K562 (cell line): ENCODE results near the gene CENPT. TPM values are rescaled to one million over a fixed set of nuclear protein-coding genes. Genes with fewer than 3 reads are reported as not detected.

Source experiments
- ATF3 ChIP-seq, 2 experiments: fragments of 450-650 bp in 1 of 2; sonication (generic) in 1 of 2; formaldehyde crosslinking in 1 of 2; IDR thresholded peaks in 1 of 2; conservative IDR thresholded peaks in 1 of 2; 2 replicates each; pipeline versions ENCODE4 v1.6.1 to v1.8.1; 2016 to 2023; ENCODE audit warnings: mild to moderate bottlenecking in 2 of 2, moderate library complexity in 2 of 2, inconsistent platforms in 1 of 2, missing genetic modification reagents in 1 of 2
- CBFB ChIP-seq: sonication (generic); formaldehyde crosslinking; IDR thresholded peaks from 2 replicates; pipeline ENCODE4 v1.4.0; 2020; ENCODE audit warnings: mild to moderate bottlenecking, missing genetic modification reagents
- CREB1 ChIP-seq, 2 experiments: sonication (generic) in 1 of 2; formaldehyde crosslinking in 1 of 2; IDR thresholded peaks; 2 replicates each; pipeline versions ENCODE4 v1.6.1 to v1.8.0; 2012 to 2022; ENCODE audit warnings: inconsistent platforms in 1 of 2, mild to moderate bottlenecking in 1 of 2, missing genetic modification reagents in 1 of 2, moderate library complexity in 1 of 2
- E2F1 ChIP-seq: sonication (generic); formaldehyde crosslinking; IDR thresholded peaks from 2 replicates; pipeline ENCODE4 v1.8.1; 2023; ENCODE audit warnings: mild to moderate bottlenecking, missing genetic modification reagents, moderate library complexity
- HBP1 ChIP-seq: fragments of 450-650 bp; formaldehyde crosslinking; IDR thresholded peaks from 2 replicates; pipeline ENCODE4 v1.4.0; 2022; ENCODE audit warnings: missing genetic modification characterization
- HNRNPLL ChIP-seq: fragments of 200-400 bp; formaldehyde crosslinking; IDR thresholded peaks from 2 replicates; pipeline ENCODE4 v1.6.1; 2017; ENCODE audit warnings: low read length, low read depth, mild to moderate bottlenecking; ENCODE audit not compliant: poor library complexity, severe bottlenecking
- JUN ChIP-seq, 2 experiments: sonication (generic) in 1 of 2; formaldehyde crosslinking in 1 of 2; IDR thresholded peaks; 2 replicates each; pipeline versions ENCODE4 v1.6.1 to v1.8.0; 2012 to 2022; ENCODE audit warnings: borderline replicate concordance in 2 of 2, mild to moderate bottlenecking in 2 of 2, improper control_type of control experiment in 1 of 2, low read depth in 1 of 2, low read length in 1 of 2, missing genetic modification reagents in 1 of 2
- MCM3 ChIP-seq: fragments of 450-650 bp; IDR thresholded peaks from 2 replicates; pipeline ENCODE4 v1.6.1; 2016
- MYC ChIP-seq, 2 experiments: fragments of 250-450 bp in 1 of 2; sonication (Bioruptor Pico) in 1 of 2; IDR thresholded peaks; 2 replicates each; pipeline versions ENCODE4 v1.5.1 to v1.6.1; 2012 to 2021; ENCODE audit warnings: low read depth in 2 of 2, borderline replicate concordance in 1 of 2, improper control_type of control experiment in 1 of 2, low read length in 1 of 2, mild to moderate bottlenecking in 1 of 2, moderate library complexity in 1 of 2
- NR3C1 ChIP-seq: sonication (generic); formaldehyde crosslinking; IDR thresholded peaks from 2 replicates; pipeline ENCODE4 v1.8.1; 2022; ENCODE audit warnings: missing genetic modification reagents
- NRF1 ChIP-seq, 2 experiments: fragments of 450-650 bp; IDR thresholded peaks in 1 of 2; conservative IDR thresholded peaks in 1 of 2; 2 replicates each; pipeline ENCODE4 v1.6.1; 2014; ENCODE audit warnings: mild to moderate bottlenecking in 2 of 2
- PBX2 ChIP-seq, 2 experiments: IDR thresholded peaks in 1 of 2; conservative IDR thresholded peaks in 1 of 2; 2 replicates each; pipeline ENCODE4 v1.6.1; 2016; ENCODE audit warnings: low read depth in 2 of 2, mild to moderate bottlenecking in 1 of 2, missing compliant biosample characterization in 1 of 2, missing genetic modification characterization in 1 of 2, moderate library complexity in 1 of 2
- SIN3B ChIP-seq: fragments of 450-650 bp; IDR thresholded peaks from 2 replicates; pipeline ENCODE4 v1.6.1; 2017; ENCODE audit warnings: low read depth, mild to moderate bottlenecking, moderate library complexity
- SP2 ChIP-seq: IDR thresholded peaks from 2 replicates; pipeline ENCODE4 v1.6.1; 2011; ENCODE audit warnings: mild to moderate bottlenecking, low read depth, low read length, moderate library complexity; ENCODE audit not compliant: poor library complexity, severe bottlenecking; ENCODE audit errors: extremely low read depth
- TAF15 ChIP-seq: fragments of 200-400 bp; formaldehyde crosslinking; IDR thresholded peaks from 2 replicates; pipeline ENCODE4 v1.6.1; 2017; ENCODE audit warnings: mild to moderate bottlenecking, low read depth, low read length, moderate library complexity
- XRCC4 ChIP-seq: IDR thresholded peaks from one replicate; pipeline ENCODE4 v1.6.1; 2011; ENCODE audit not compliant: insufficient read depth, insufficient read length; ENCODE audit errors: extremely low read depth
- polyA plus RNA-seq, 8 experiments: library from polyadenylated mRNA; depleted of rRNA in 4 of 8; stranded (reverse) in 5 of 8; unstranded in 3 of 8; fragments of >200 nt; fragmentation: Nextera tagmentation in 2 of 8; fragmentation: Illumina TruSeq in 1 of 8; extraction: Ambion mirVana in 2 of 8; extraction: Trizol in 1 of 8; gene quantifications; 2 replicates each; pipeline versions ENCODE4 v1.2.1 to v1.2.3, GENCODE V29; 2011 to 2014; ENCODE audit warnings: inconsistent platforms in 1 of 8, missing spikeins in 1 of 8
- total RNA-seq, 7 experiments: library from RNA; depleted of rRNA in 6 of 7; stranded (reverse); fragments of >200 nt in 6 of 7; fragmentation: Illumina TruSeq in 2 of 7; extraction: Trizol in 2 of 7; gene quantifications; 2 replicates each; pipeline versions ENCODE4 v1.2.1 to v1.2.3, GENCODE V29; 2011 to 2021; ENCODE audit warnings: low replicate concordance in 1 of 7

Gene CENPT
- total and polyA plus RNA-seq, 9 of the 15 experiments (the other 6 are each of a cell fraction or from before 2014, with no cell fraction given): 3.6 to 94.2 (median 44.1) TPM

- TF ChIP-seq SP2 (no peak), JUN (IDR thresholded peaks at IDR 0.05; ENCODE audit: borderline replicate concordance, low read depth, low read length) (no peak), JUN (CRISPR knock-in tag; IDR thresholded peaks at IDR 0.05; ENCODE audit: borderline replicate concordance) (no peak), ATF3 (IDR thresholded peaks at IDR 0.05) (peak; percentile 82), ATF3 (CRISPR knock-in tag; conservative IDR thresholded peaks at IDR 0.05) (no peak), E2F1 (CRISPR knock-in tag) (no peak), NR3C1 (CRISPR knock-in tag) (0 out of 2 replicates have a peak, but pooled peaks have one; percentile 19), TAF15 (no peak), SIN3B (no peak), CREB1 (IDR thresholded peaks at IDR 0.05) (no peak), CREB1 (CRISPR knock-in tag; IDR thresholded peaks at IDR 0.05) (no peak), HBP1 (CRISPR knock-in tag) (no peak), NRF1 (conservative IDR thresholded peaks at IDR 0.05 in 1 of 2, IDR thresholded peaks at IDR 0.05 in 1 of 2) (no peak), XRCC4 (no peak), HNRNPLL (peak; percentile 46), MCM3 (no peak), CBFB (CRISPR knock-in tag) (0 out of 2 replicates have a peak, but pooled peaks have one; percentile 52), MYC (IDR thresholded peaks at IDR 0.05; ENCODE audit: low read depth, low read length) (peak; percentile 58), MYC (CRISPR knock-in tag; IDR thresholded peaks at IDR 0.05; ENCODE audit: borderline replicate concordance, low read depth) (no peak), PBX2 (CRISPR knock-in tag; IDR thresholded peaks at IDR 0.05; ENCODE audit: low read depth) (no peak), PBX2 (tag; conservative IDR thresholded peaks at IDR 0.05; ENCODE audit: low read depth) (no peak)
Measured at GRCh38 chr16:67842509-67843342, 4.8 kb downstream of the CENPT start (continued).
